Tibial nerve (tissue), 4 donors: ENCODE results near the gene SYNJ2. TPM values are rescaled to one million over a fixed set of nuclear protein-coding genes. Genes with fewer than 3 reads are reported as not detected.

Source experiments
- DNase-seq, 2 donors: peaks; one replicate each; pipeline ENCODE4 v3.0.0-alpha.2; 2019; ENCODE audit warnings: low spot score in 2 of 2
- H3K27ac ChIP-seq, 4 donors: fragments of 200-600 bp; sonication (generic) in 3 of 4; one replicate each; pipeline ENCODE4 v1.5.1; 2017 to 2019; ENCODE audit warnings: mild to moderate bottlenecking in 1 of 4
- H3K27me3 ChIP-seq, 2 donors: fragments of 200-600 bp; sonication (generic) in 1 of 2; one replicate each; pipeline versions ENCODE4 v1.5.1 to v1.6.0; 2017 to 2019
- H3K36me3 ChIP-seq, 3 donors: fragments of 200-600 bp; sonication (generic); one replicate each; pipeline ENCODE4 v1.5.1; 2018 to 2019
- H3K4me1 ChIP-seq, 4 donors: fragments of 200-600 bp; sonication (generic) in 3 of 4; one replicate each; pipeline ENCODE4 v1.5.1; 2017 to 2019
- H3K4me3 ChIP-seq, 4 donors: fragments of 200-600 bp; sonication (generic) in 3 of 4; one replicate each; pipeline ENCODE4 v1.5.1; 2017 to 2019; ENCODE audit warnings: mild to moderate bottlenecking in 1 of 4, moderate library complexity in 1 of 4
- H3K9me3 ChIP-seq, 4 donors: fragments of 200-600 bp; sonication (generic) in 3 of 4; one replicate each; pipeline ENCODE4 v1.5.1; 2017 to 2019
- EP300 ChIP-seq, 2 donors: sonication (generic); formaldehyde crosslinking; IDR thresholded peaks; one replicate each; pipeline ENCODE4 v1.6.1; 2017; ENCODE audit warnings: antibody characterized with exemption in 2 of 2, mild to moderate bottlenecking in 1 of 2
- POLR2A ChIP-seq, 2 donors: fragments of 450-650 bp; IDR thresholded peaks; one replicate each; pipeline ENCODE4 v1.6.1; 2017; ENCODE audit warnings: antibody characterized with exemption in 2 of 2, mild to moderate bottlenecking in 2 of 2, moderate library complexity in 2 of 2
- WGBS, 2 donors: methylation state at CpG; one replicate each; pipeline ENCODE4 v1.1.5; 2018; 5-methylcytosine and 5-hydroxymethylcytosine counted together
- total RNA-seq, 4 donors: library from RNA; depleted of rRNA; stranded (reverse); fragments of >200 nt; gene quantifications; one replicate each; pipeline ENCODE4 v1.1.0, GENCODE V29; 2016
- TF ChIP-seq, protein P1 (sequence below), 5 experiments: fragments of 200-600 bp in 3 of 5; fragments of 450-650 bp in 2 of 5; sonication (generic) in 3 of 5; IDR thresholded peaks; one replicate each; pipeline ENCODE4 v1.5.1; 2016 to 2019; ENCODE audit warnings: antibody characterized with exemption in 5 of 5, mild to moderate bottlenecking in 3 of 5, moderate library complexity in 2 of 5

SYNJ2 gene
- total RNA-seq, 4 donors from 2014 or later: 4.4 to 10.5 (median 5.6) TPM

DNA sequence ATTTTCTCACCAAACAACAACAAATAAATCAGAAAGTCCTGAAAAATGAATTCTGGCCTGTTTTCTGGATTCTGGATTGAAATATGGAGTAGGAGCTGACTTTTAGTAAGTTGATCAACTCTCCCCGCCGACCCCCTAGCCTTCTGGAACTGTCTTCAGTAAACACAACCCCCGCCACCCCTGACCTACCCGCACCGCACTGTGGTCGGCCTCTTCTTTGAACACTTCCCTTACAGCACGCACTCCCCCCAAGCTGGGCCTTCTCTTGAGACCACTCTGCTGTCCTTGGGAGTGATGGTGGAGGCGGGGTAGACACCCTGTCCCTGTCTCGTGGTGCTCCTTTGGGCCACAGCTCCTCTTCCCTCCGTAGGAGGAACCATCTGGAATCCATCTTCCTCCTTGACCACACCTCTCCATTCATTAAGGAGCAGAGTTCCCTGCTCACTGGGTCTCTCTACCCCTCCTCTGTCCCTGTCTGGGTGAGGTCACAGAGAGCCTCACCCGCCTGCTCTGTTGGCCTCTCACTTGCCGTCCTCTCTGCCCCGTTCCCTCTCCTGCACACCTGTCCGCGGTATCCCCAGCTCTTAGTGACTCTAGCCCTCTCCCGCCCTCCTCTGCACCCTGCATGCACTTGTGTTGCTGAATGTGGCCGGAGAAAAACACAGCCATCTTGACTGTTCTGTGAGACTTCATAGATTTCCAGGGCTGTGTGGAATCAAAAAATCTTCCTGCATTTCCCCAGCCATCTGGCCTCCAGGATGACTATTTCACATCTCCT is 19.1 kb downstream of the SYNJ2 start:
- DNase-seq: no peak
- H3K4me3 ChIP-seq: no peak overlapping the region
- no peaks in the 10 kb centered on the region for H3K36me3 ChIP-seq
- no peaks in the 10 kb centered on the region for H3K9me3 ChIP-seq
- TF ChIP-seq EP300 (IDR thresholded peaks at IDR 0.05) (no peak), POLR2A (IDR thresholded peaks at IDR 0.05) (no peak)
- TF ChIP-seq, protein P1, sequence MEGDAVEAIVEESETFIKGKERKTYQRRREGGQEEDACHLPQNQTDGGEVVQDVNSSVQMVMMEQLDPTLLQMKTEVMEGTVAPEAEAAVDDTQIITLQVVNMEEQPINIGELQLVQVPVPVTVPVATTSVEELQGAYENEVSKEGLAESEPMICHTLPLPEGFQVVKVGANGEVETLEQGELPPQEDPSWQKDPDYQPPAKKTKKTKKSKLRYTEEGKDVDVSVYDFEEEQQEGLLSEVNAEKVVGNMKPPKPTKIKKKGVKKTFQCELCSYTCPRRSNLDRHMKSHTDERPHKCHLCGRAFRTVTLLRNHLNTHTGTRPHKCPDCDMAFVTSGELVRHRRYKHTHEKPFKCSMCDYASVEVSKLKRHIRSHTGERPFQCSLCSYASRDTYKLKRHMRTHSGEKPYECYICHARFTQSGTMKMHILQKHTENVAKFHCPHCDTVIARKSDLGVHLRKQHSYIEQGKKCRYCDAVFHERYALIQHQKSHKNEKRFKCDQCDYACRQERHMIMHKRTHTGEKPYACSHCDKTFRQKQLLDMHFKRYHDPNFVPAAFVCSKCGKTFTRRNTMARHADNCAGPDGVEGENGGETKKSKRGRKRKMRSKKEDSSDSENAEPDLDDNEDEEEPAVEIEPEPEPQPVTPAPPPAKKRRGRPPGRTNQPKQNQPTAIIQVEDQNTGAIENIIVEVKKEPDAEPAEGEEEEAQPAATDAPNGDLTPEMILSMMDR (IDR thresholded peaks at IDR 0.05): no peak
- peaks cover 0 to 48% (median 21%) of the 10 kb centered on the region in 4 donors for H3K4me1 ChIP-seq
- WGBS, 2 donors: 76 to 83% methylated on average over 17 of the region's 17 CpGs
- no peaks in the 10 kb centered on the region for H3K27me3 ChIP-seq
- peak overlapping the region in 1 of 4 donors; percentile 15 for H3K27ac ChIP-seq

DNA sequence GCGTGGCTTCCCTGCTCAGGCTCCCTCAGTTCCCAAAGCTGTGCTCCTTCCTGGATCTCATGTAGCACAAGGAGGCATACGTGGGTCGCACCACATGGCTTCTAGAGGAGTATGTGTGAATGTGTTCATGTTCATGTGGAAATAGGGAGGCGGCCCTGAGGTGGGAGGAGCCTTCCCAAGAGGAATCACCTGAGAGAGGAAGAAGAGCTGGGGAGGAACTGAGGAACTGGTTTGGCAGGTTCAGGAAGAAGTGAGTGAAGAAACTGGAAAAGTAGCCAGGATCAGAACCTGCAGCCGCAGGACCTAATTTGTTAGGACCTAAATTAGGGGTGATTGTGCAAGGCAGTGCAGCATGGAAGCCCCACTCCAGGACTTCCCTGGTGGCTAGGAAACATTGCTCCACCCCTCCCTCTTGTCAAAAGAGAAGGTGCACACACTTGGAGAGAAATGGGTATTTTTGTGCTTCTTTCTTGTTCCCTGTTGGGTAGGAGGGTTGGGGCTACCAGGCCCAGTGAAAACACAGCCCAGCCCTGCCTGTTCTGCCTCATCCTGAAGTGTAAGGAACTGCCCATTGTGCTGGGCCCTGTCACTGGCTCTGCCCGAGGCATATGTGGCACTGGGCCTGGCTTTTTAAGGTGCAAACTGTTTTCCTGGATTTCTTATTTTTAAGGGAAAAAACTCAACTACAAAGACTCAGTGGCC is 20.7 kb downstream of the SYNJ2 start:
- DNase-seq: no peak
- Histone ChIP-seq H3K4me1 (peaks cover 0 to 48% (median 21%) of the 10 kb centered on the region in 4 donors), H3K4me3 (no peak overlapping the region), H3K9me3 (no peaks in the 10 kb centered on the region), H3K36me3 (no peaks in the 10 kb centered on the region), H3K27ac (peak overlapping the region in 3 of 4 donors; percentile 60 to 88 (median 81)), H3K27me3 (no peaks in the 10 kb centered on the region)
- WGBS, 2 donors: 86% methylated on average over 6 of the region's 6 CpGs
- TF ChIP-seq POLR2A (IDR thresholded peaks at IDR 0.05): no peak

DNA sequence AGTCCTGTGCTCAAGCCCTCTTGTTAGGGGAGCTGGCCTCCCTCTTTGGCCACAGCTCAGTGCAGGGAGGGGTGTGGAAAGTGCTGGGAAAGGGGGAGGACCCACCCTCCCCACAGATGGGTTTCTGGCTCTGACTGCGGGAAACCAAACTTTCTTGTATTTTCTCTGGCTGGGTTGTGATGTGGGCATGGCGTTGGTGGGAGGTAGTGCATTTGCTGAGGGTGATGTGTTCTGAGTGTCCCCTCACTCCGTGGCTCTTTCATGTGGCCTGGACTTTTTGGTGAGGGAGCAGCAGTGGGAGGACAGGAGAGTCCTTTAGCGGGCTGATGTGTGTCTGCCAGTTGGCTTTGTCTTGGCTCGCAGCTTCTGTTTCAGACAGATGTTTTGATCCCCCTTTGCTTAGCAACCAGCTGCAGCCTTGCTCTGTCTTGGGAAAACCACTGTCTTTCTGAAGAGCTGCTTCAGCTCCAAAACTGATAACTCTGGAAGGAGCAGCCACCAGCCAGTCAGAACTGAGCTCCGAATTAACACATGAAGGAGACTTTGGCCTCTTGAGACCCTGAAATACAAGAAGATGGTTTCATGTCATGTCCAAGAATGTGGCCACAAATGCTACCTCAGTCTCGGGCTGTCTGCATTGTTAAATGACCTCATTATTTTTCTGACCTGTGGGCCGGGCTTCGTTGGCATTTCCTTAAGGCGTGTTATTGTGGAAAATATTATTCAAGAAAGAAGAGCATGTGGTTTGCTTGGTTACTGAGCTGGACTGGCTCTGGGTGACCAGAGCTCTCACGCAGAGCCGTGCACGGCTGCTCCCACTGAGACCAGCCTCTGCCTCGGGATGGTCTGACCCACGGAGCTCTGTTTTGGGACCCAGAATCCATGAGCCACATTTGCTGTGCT is 21.5 kb downstream of the SYNJ2 start:
- no peaks in the 10 kb centered on the region for H3K27me3 ChIP-seq
- H3K4me3 ChIP-seq: no peak overlapping the region
- DNase-seq: peak; percentile 51 to 66
- H3K9me3 ChIP-seq: no peaks in the 10 kb centered on the region
- no peaks in the 10 kb centered on the region for H3K36me3 ChIP-seq
- peak overlapping the region; percentile 27 to 88 (median 70) for H3K27ac ChIP-seq
- peaks cover 0 to 50% (median 23%) of the 10 kb centered on the region in 4 donors for H3K4me1 ChIP-seq
- peak in 1 of 2 donors; percentile 22 for TF ChIP-seq POLR2A (IDR thresholded peaks at IDR 0.05)
- peak in 1 of 2 donors; percentile 53 for TF ChIP-seq EP300 (IDR thresholded peaks at IDR 0.05)
- TF ChIP-seq, protein P1 (IDR thresholded peaks at IDR 0.05): no peak
- WGBS, 2 donors: 15 to 23% methylated on average over 15 of the region's 15 CpGs

DNA sequence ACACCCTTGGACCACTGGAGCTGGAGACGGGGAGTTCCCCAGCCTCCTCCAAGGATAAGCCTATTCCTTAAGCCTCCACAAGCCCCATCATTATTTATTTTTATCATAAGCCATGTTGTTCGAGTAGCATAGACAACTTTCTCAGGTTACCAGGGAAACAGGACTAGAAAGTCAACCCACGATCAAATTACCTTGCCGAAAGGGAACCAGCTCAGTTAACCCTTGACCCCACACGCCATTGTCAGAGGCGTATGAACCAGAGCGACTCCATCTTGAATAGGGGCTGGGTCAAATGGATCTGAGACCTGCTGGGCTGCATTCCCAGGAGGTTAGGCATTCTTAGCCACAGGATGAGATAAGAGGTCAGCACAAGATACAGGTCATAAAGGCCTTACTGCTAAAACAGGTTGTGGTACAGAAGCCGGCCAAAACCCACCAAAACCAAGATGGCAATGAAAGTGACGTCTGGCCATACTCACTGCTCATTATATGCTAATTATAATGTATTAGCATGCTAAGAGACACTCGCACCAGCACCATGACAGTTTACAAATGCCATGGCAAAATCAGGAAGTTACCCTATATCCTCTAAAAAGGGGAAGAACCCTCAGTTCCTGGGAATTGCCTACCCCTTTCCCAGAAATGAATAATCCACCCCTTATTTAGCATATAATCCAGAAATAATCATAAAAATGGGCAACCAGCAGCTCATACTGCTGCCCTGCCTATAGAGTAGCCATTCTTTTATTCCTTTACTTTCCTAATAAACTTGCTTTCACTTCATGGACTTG is 22.4 kb downstream of the SYNJ2 start:
- Histone ChIP-seq H3K36me3 (no peaks in the 10 kb centered on the region), H3K27ac (peak overlapping the region; percentile 9 to 88 (median 70)), H3K4me3 (no peak overlapping the region), H3K4me1 (peaks cover 0 to 54% (median 25%) of the 10 kb centered on the region in 4 donors), H3K27me3 (no peaks in the 10 kb centered on the region), H3K9me3 (no peaks in the 10 kb centered on the region)
- TF ChIP-seq EP300 (IDR thresholded peaks at IDR 0.05) (no peak), POLR2A (IDR thresholded peaks at IDR 0.05) (no peak)
- TF ChIP-seq, protein P1 (IDR thresholded peaks at IDR 0.05): no peak
- 76 to 81% methylated on average over 10 of the region's 10 CpGs for WGBS, 2 donors
- DNase-seq: no peak

DNA sequence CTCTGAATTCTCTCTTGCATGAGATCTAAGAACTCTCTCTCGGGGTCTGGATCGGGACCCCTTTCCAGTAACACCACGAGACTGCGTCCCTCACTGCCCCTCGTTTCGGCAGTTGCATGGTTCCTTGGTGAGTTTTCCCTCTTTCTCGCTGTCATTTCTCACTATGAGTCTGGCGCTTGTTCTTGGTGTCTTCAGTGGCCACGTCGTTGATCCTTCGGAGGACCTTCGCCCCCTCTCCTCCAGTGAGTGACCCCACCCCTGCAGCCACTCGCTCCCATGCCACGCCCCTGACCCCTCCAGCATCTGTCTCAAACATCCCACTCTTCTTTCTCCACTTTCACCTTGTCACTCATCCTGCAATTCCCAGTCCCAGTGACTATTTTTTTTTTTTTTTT is 23.0 kb downstream of the SYNJ2 start:
- peaks cover 0 to 54% (median 31%) of the 10 kb centered on the region in 4 donors for H3K4me1 ChIP-seq
- peak overlapping the region in 3 of 4 donors; percentile 26 to 88 (median 60) for H3K27ac ChIP-seq
- WGBS, 2 donors: 90 to 93% methylated on average over 14 of the region's 14 CpGs
- no peaks in the 10 kb centered on the region for H3K27me3 ChIP-seq
- no peaks in the 10 kb centered on the region for H3K9me3 ChIP-seq
- DNase-seq: no peak
- no peak overlapping the region for H3K4me3 ChIP-seq
- no peaks in the 10 kb centered on the region for H3K36me3 ChIP-seq
- no peak for TF ChIP-seq EP300 (IDR thresholded peaks at IDR 0.05)
- no peak for TF ChIP-seq POLR2A (IDR thresholded peaks at IDR 0.05)
- TF ChIP-seq, protein P1 (IDR thresholded peaks at IDR 0.05): no peak
